ENCODE data around the gene KPNA6. TPM values are rescaled to one million over a fixed set of nuclear protein-coding genes. Genes with fewer than 3 reads are reported as not detected.

Gene KPNA6
- total and polyA plus RNA-seq, 2 of the 13 experiments (the other 11 are each of a cell fraction or from before 2014, with no cell fraction given) = 22.0 to 47.5 TPM

DNA sequence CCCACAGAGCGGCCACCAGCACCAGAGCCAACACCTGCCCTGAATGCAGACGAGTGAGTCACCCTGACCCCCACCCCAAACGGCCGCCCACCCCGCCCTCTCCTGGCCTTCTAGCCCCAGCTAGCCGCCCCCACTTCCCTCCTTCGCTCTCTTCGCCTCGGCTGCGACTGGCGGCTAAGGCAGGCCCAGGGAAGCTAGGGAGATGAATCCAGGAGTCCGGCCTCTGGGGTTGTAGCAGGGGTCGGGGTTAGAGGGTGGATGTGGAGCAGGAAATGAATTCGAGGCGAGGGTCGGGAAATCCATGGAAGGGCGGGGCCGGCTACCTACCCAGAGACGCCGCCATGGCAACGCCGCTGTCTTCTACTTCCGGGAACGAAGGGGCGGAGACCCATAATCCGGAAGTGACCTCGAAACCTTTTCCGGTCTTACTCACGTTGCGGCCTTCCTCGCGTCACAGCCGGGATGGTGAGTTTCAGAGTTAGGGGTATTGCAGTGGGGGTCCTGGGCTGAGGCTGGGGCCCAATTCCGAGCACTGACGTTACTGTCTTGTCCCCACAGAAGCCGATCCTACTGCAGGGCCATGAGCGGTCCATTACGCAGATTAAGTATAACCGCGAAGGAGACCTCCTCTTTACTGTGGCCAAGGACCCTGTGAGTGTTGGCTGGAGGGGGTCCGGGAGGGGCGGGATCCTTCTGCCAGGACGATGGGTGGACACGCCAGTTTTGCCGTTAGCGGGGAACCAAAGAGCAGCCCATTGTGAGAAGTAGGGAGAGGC, 114.3 kb downstream of the KPNA6 start, which contains the start of the genes EIF3I and TMEM234 (continued):
- TF ChIP-seq, protein P1, sequence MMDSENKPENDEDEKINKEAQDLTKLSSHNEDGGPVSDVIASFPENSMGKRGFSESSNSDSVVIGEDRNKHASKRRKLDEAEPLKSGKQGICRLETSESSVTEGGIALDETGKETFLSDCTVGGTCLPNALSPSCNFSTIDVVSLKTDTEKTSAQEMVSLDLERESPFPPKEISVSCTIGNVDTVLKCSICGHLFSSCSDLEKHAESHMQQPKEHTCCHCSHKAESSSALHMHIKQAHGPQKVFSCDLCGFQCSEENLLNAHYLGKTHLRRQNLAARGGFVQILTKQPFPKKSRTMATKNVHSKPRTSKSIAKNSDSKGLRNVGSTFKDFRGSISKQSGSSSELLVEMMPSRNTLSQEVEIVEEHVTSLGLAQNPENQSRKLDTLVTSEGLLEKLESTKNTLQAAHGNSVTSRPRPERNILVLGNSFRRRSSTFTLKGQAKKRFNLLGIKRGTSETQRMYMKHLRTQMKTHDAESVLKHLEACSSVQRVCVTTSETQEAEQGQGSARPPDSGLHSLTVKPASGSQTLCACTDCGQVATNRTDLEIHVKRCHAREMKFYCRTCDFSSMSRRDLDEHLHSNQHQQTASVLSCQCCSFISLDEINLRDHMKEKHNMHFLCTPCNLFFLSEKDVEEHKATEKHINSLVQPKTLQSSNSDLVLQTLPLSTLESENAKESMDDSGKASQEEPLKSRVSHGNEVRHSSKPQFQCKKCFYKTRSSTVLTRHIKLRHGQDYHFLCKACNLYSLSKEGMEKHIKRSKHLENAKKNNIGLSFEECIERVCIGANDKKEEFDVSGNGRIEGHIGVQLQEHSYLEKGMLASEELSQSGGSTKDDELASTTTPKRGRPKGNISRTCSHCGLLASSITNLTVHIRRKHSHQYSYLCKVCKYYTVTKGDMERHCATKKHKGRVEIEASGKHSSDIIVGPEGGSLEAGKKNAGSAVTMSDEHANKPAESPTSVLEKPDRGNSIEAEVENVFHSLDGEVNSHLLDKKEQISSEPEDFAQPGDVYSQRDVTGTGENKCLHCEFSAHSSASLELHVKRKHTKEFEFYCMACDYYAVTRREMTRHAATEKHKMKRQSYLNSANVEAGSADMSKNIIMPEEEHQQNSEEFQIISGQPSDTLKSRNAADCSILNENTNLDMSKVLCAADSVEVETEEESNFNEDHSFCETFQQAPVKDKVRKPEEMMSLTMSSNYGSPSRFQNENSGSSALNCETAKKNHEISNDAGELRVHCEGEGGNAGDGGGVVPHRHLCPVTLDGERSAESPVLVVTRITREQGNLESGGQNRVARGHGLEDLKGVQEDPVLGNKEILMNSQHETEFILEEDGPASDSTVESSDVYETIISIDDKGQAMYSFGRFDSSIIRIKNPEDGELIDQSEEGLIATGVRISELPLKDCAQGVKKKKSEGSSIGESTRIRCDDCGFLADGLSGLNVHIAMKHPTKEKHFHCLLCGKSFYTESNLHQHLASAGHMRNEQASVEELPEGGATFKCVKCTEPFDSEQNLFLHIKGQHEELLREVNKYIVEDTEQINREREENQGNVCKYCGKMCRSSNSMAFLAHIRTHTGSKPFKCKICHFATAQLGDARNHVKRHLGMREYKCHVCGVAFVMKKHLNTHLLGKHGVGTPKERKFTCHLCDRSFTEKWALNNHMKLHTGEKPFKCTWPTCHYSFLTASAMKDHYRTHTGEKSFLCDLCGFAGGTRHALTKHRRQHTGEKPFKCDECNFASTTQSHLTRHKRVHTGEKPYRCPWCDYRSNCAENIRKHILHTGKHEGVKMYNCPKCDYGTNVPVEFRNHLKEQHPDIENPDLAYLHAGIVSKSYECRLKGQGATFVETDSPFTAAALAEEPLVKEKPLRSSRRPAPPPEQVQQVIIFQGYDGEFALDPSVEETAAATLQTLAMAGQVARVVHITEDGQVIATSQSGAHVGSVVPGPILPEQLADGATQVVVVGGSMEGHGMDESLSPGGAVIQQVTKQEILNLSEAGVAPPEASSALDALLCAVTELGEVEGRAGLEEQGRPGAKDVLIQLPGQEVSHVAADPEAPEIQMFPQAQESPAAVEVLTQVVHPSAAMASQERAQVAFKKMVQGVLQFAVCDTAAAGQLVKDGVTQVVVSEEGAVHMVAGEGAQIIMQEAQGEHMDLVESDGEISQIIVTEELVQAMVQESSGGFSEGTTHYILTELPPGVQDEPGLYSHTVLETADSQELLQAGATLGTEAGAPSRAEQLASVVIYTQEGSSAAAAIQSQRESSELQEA (CRISPR knock-in tag; IDR thresholded peaks at IDR 0.05; ENCODE audit: not compliant biosample characterization) = no peak
- TF ChIP-seq SUZ12 (IDR thresholded peaks at IDR 0.05; ENCODE audit: low read depth, low read length) = no peak
- TF ChIP-seq ZNF225 (CRISPR knock-in tag; IDR thresholded peaks at IDR 0.05) = peak; percentile 43; the same call in 1 of the 2 replicates
- 0 out of 2 replicates have a peak, but pooled peaks have one; percentile 30 for TF ChIP-seq ZNF383 (CRISPR knock-in tag; IDR thresholded peaks at IDR 0.05; ENCODE audit: borderline replicate concordance)
- TF ChIP-seq ETS1 (CRISPR knock-in tag; IDR thresholded peaks at IDR 0.05) = no peak
- no peak for TF ChIP-seq EP300 (IDR thresholded peaks at IDR 0.05; ENCODE audit: low read depth in 2 of 2, low read length in 2 of 2)
- no peak for TF ChIP-seq EP300 (CRISPR knock-in tag; IDR thresholded peaks at IDR 0.05; ENCODE audit: borderline replicate concordance)
- no peak for TF ChIP-seq ZNF713 (CRISPR knock-in tag; IDR thresholded peaks at IDR 0.05)
- peak; percentile 69; the same call in 1 of the 2 replicates for TF ChIP-seq MTERF4 (CRISPR knock-in tag; IDR thresholded peaks at IDR 0.05)
- TF ChIP-seq ATRX (CRISPR knock-in tag; IDR thresholded peaks at IDR 0.05; ENCODE audit: borderline replicate concordance) = no peak
- TF ChIP-seq TCF12 (IDR thresholded peaks at IDR 0.05) = no peak
- peak; percentile 47; the same call in 1 of the 2 replicates for TF ChIP-seq TCF12 (CRISPR knock-in tag; IDR thresholded peaks at IDR 0.05)
- peak; percentile 17; the same call in 1 of the 2 replicates for TF ChIP-seq TFAP4 (IDR thresholded peaks at IDR 0.05; ENCODE audit: borderline replicate concordance, low read depth)
- no peak for TF ChIP-seq SOX5 (CRISPR knock-in tag; IDR thresholded peaks at IDR 0.05; ENCODE audit: borderline replicate concordance)
- no peak for TF ChIP-seq ZSCAN9 (CRISPR knock-in tag; IDR thresholded peaks at IDR 0.05; ENCODE audit: borderline replicate concordance)
- TF ChIP-seq HMG20A (CRISPR knock-in tag; IDR thresholded peaks at IDR 0.05; ENCODE audit: borderline replicate concordance) = no peak
- TF ChIP-seq MIER3 (CRISPR knock-in tag; IDR thresholded peaks at IDR 0.05; ENCODE audit: borderline replicate concordance) = no peak
